ENCODE data around the gene ZNF790.
"Not testable (repeated sequence)": the region's sequence is repeated elsewhere in the genome, so short reads cannot be mapped to it uniquely, and the experiment has no call there.

ZNF790 gene

DNA sequence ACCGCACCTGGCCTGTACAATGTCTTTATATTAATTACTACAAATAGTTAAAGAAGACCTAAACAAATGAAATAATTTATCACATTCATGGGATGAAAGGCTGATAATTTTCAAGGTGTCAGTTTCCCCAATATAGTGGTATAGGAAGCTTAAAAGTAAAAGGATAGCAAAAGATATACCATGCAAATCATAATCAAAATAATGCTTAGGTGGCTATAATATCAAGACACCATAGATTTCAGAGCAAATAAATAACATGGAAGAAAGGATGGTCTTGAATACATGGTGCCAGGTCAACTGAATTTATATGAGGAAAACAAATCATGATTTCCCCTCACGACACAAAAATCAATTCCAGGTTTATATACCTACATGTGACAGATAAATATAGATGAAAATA lies 4.8 kb downstream of the ZNF790 start:
- H3K4me1 ChIP-seq (ENCODE audit: control insufficient read depth, insufficient read depth, low read length), result peaks cover 3% of the 10 kb centered on the region
- peaks cover 12% of the 10 kb centered on the region for H3K9me3 ChIP-seq (ENCODE audit: control insufficient read depth, low read length)
- no CpG with 5 or more reads among the region's 2 CpGs for WGBS, 2 experiments

DNA sequence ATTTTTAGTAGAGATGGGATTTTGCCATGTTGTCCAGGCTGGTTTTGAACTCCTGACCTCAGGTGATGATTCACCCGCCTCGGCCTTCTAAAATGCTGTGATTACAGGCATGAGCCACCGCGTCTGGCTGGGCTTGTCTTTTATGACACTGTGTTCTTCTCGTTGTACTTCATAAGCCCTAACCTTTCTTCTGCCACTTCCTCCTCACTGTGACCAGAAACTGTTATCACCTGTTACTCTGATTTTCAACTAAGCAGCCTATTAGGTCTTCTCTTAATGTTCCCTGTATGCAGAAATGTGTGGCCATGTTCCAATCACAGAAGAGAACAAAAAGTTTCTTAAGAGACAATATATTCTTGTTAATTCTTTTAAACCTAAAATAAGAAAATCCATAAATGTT lies 16.4 kb downstream of the ZNF790 start:
- no peaks in the 10 kb centered on the region for H3K27me3 ChIP-seq (ENCODE audit: control insufficient read depth, insufficient read depth, low read length, poor library complexity, severe bottlenecking)
- WGBS, 2 experiments, result 92 to 95% methylated on average over 5 of the region's 5 CpGs
- no peak overlapping the region for H3K4me3 ChIP-seq (ENCODE audit: insufficient read depth, low read depth, low read length)
- H3K36me3 ChIP-seq (ENCODE audit: control insufficient read depth, insufficient read depth, low read length), result peaks cover 66% of the 10 kb centered on the region
- H3K4me1 ChIP-seq (ENCODE audit: control insufficient read depth, insufficient read depth, low read length), result no peaks in the 10 kb centered on the region
- H3K27ac ChIP-seq (ENCODE audit: insufficient read depth, low read depth, low read length, poor library complexity, severe bottlenecking), result no peak overlapping the region
- H3K9me3 ChIP-seq (ENCODE audit: control insufficient read depth, low read length), result peaks cover 18% of the 10 kb centered on the region

More for the DNA sequence above, 4.8 kb downstream of the ZNF790 start:
- peaks cover 36% of the 10 kb centered on the region for H3K36me3 ChIP-seq (ENCODE audit: control insufficient read depth, insufficient read depth, low read length)
- no peaks in the 10 kb centered on the region for H3K27me3 ChIP-seq (ENCODE audit: control insufficient read depth, insufficient read depth, low read length, poor library complexity, severe bottlenecking)
- H3K27ac ChIP-seq (ENCODE audit: insufficient read depth, low read depth, low read length, poor library complexity, severe bottlenecking), result no peak overlapping the region
- H3K4me3 ChIP-seq (ENCODE audit: insufficient read depth, low read depth, low read length), result no peak overlapping the region

DNA sequence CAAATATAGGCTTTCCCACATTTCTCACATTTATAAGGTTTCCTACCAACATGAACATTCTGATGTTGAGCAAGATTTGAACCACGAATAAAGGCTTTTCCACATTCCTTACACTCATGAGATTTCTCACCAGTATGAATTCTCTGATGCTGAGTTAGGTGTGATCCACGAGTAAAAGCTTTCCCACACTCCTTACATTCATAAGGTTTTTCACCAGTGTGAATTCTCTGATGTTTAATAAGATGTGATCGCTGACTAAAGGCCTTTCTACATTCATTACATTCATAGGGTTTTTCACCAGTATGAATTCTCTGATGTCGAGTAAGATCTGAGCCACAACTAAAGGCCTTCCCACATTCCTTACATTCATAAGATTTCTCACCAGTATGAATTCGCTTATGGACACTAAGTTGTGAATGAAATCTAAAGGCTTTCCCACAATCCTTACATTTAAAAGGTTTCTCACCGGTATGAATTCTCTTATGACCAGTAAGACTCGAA lies 19.0 kb downstream of the ZNF790 start:
- 96% methylated on average over 5 to 7 of the region's 7 CpGs for WGBS, 2 experiments
- Histone ChIP-seq H3K4me1 (ENCODE audit: control insufficient read depth, insufficient read depth, low read length) (no peaks in the 10 kb centered on the region), H3K27me3 (ENCODE audit: control insufficient read depth, insufficient read depth, low read length, poor library complexity, severe bottlenecking) (no peaks in the 10 kb centered on the region), H3K4me3 (ENCODE audit: insufficient read depth, low read depth, low read length) (no peak overlapping the region), H3K36me3 (ENCODE audit: control insufficient read depth, insufficient read depth, low read length) (peaks cover 53% of the 10 kb centered on the region), H3K9me3 (ENCODE audit: control insufficient read depth, low read length) (peaks cover 14% of the 10 kb centered on the region), H3K27ac (ENCODE audit: insufficient read depth, low read depth, low read length, poor library complexity, severe bottlenecking) (no peak overlapping the region)

DNA sequence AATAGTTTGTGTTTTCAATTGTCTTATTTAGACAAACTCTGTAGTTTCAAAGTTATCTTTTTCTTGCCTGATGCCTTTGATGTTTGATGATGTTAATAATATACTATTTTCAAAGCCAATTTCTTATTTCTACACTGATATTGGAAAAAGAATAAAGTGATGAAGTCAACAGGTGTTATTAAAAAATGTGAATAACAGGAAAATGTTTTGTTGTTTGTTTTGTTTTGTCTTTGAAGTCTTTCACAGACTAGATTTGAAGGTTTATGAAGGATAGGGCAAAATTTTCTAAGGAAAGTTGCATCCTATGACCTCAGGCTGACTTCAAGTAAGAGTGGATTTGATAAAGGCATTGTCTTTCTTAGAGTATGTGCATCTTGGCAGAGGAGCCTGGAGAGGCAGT lies 31.2 kb downstream of the ZNF790 start:
- no peaks in the 10 kb centered on the region for H3K4me1 ChIP-seq (ENCODE audit: control insufficient read depth, insufficient read depth, low read length)
- H3K36me3 ChIP-seq (ENCODE audit: control insufficient read depth, insufficient read depth, low read length), result peaks cover 4% of the 10 kb centered on the region
- no peak overlapping the region for H3K4me3 ChIP-seq (ENCODE audit: insufficient read depth, low read depth, low read length)
- H3K9me3 ChIP-seq (ENCODE audit: control insufficient read depth, low read length), result no peaks in the 10 kb centered on the region
- H3K27ac ChIP-seq (ENCODE audit: insufficient read depth, low read depth, low read length, poor library complexity, severe bottlenecking), result no peak overlapping the region
- H3K27me3 ChIP-seq (ENCODE audit: control insufficient read depth, insufficient read depth, low read length, poor library complexity, severe bottlenecking), result no peaks in the 10 kb centered on the region

DNA sequence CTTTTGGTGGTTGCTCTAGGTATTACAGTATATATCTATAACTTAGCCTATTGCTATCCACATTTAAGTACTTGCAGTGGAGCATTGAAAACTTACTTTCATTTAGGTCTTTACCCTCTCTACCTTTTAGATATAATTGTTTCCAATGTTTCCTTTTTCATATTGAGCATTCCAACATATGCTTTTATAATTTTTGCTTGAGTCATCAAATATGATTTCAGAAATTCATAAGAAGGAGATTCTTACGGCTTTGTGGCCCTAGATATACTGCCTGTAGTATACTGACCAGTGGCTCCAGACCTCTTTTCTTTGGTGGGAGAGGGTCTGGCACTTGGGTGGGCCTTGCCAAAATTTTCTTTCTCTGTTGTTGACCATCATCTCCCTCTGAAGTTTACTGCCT lies 32.8 kb downstream of the ZNF790 start:
- Histone ChIP-seq H3K4me3 (ENCODE audit: insufficient read depth, low read depth, low read length) (no peak overlapping the region), H3K27ac (ENCODE audit: insufficient read depth, low read depth, low read length, poor library complexity, severe bottlenecking) (no peak overlapping the region), H3K36me3 (ENCODE audit: control insufficient read depth, insufficient read depth, low read length) (peaks cover 4% of the 10 kb centered on the region), H3K27me3 (ENCODE audit: control insufficient read depth, insufficient read depth, low read length, poor library complexity, severe bottlenecking) (no peaks in the 10 kb centered on the region), H3K4me1 (ENCODE audit: control insufficient read depth, insufficient read depth, low read length) (no peaks in the 10 kb centered on the region), H3K9me3 (ENCODE audit: control insufficient read depth, low read length) (no peaks in the 10 kb centered on the region)
- WGBS, 2 experiments, result 89 to 91% methylated on average over 1 of the region's 1 CpG

DNA sequence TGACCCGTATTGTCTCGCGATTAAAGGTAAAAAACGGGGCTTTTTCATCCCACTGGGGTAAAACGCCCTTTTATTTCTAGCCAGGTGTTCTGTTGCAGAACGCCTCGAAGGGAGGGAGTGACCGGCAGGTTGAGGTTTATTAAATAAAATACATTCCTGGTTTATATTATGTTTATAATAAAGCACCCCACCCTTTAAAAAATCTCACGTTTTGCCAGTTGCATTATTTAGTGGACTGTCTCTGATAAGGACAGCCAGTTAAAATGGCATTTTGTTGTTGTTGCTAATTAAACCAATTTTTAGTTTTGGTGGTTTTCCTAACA lies 40.4 kb downstream of the ZNF790 start:
- no peaks in the 10 kb centered on the region for H3K27me3 ChIP-seq (ENCODE audit: control insufficient read depth, insufficient read depth, low read length, poor library complexity, severe bottlenecking)
- H3K9me3 ChIP-seq (ENCODE audit: control insufficient read depth, low read length), result peaks cover 2% of the 10 kb centered on the region
- peak overlapping the region; percentile 53 for H3K4me3 ChIP-seq (ENCODE audit: insufficient read depth, low read depth, low read length)
- 12 to 39% methylated on average over 6 to 8 of the region's 9 CpGs for WGBS, 2 experiments
- no peaks in the 10 kb centered on the region for H3K36me3 ChIP-seq (ENCODE audit: control insufficient read depth, insufficient read depth, low read length)
- no peaks in the 10 kb centered on the region for H3K4me1 ChIP-seq (ENCODE audit: control insufficient read depth, insufficient read depth, low read length)
- H3K27ac ChIP-seq (ENCODE audit: insufficient read depth, low read depth, low read length, poor library complexity, severe bottlenecking), result no peak overlapping the region

- Histone ChIP-seq H3K27ac (ENCODE audit: insufficient read depth, low read depth, low read length, poor library complexity, severe bottlenecking) (no peak overlapping the region), H3K4me3 (ENCODE audit: insufficient read depth, low read depth, low read length) (no peak overlapping the region), H3K36me3 (ENCODE audit: control insufficient read depth, insufficient read depth, low read length) (no peaks in the 10 kb centered on the region), H3K9me3 (ENCODE audit: control insufficient read depth, low read length) (peaks cover 2% of the 10 kb centered on the region), H3K27me3 (ENCODE audit: control insufficient read depth, insufficient read depth, low read length, poor library complexity, severe bottlenecking) (no peaks in the 10 kb centered on the region), H3K4me1 (ENCODE audit: control insufficient read depth, insufficient read depth, low read length) (no peaks in the 10 kb centered on the region)
- WGBS, 2 experiments, result 94 to 96% methylated on average over 19 of the region's 19 CpGs
Observed at GRCh38 chr19:36796714-36796992, 41.5 kb downstream of the ZNF790 start.

DNA sequence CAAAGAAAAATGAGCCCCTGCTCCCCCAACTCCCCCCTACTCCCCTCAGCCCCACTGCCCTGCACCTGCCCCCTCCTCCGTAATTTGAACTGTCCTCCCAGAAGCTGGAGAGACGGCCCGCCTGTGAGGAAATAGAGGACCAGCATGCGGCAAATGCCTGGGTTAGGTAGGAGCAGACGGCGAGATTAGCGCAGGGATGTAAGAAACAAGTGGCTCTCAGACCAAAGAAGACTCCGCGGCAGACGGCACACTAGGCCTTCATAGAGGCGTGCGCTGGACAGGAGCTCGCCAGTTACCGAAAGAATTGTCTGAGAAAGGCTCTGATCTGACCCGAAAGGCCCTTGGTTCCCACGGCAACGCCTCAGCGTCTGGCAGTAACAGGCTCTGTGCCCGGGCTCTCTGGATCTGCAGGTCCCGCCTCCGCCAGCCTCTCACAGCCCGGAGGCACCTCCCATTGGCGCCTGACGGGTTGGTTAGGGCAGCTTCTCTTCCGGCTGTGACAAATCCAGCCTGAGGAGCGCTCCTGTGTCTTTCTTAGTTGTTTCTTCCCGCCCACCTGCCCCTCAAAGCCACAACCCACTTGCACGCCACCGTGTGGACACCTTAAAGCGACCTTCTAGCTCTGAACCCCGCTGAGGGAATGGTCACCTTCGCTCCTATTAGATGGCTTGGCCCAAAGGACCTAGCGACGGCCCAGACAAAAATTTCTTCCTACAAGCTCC lies 46.6 kb downstream of the ZNF790 start:
- not testable (repeated sequence) for H3K9me3 ChIP-seq (ENCODE audit: control insufficient read depth, low read length); H3K27me3 ChIP-seq (ENCODE audit: control insufficient read depth, insufficient read depth, low read length, poor library complexity, severe bottlenecking); H3K36me3 ChIP-seq (ENCODE audit: control insufficient read depth, insufficient read depth, low read length); H3K4me1 ChIP-seq (ENCODE audit: control insufficient read depth, insufficient read depth, low read length); H3K27ac ChIP-seq (ENCODE audit: insufficient read depth, low read depth, low read length, poor library complexity, severe bottlenecking); H3K4me3 ChIP-seq (ENCODE audit: insufficient read depth, low read depth, low read length)
- 80 to 82% methylated on average over 32 of the region's 34 CpGs for WGBS, 2 experiments

GRCh38 chr19:36775768-36776167 lies 62.4 kb downstream of the ZNF790 start:
- peaks cover 5% of the 10 kb centered on the region for H3K9me3 ChIP-seq (ENCODE audit: control insufficient read depth, low read length)
- H3K36me3 ChIP-seq (ENCODE audit: control insufficient read depth, insufficient read depth, low read length), result no peaks in the 10 kb centered on the region
- H3K27ac ChIP-seq (ENCODE audit: insufficient read depth, low read depth, low read length, poor library complexity, severe bottlenecking), result no peak overlapping the region
- WGBS, 2 experiments, result 95 to 96% methylated on average over 38 of the region's 38 CpGs
- H3K4me3 ChIP-seq (ENCODE audit: insufficient read depth, low read depth, low read length), result no peak overlapping the region
- H3K27me3 ChIP-seq (ENCODE audit: control insufficient read depth, insufficient read depth, low read length, poor library complexity, severe bottlenecking), result no peaks in the 10 kb centered on the region
- H3K4me1 ChIP-seq (ENCODE audit: control insufficient read depth, insufficient read depth, low read length), result no peaks in the 10 kb centered on the region

- H3K4me3 ChIP-seq (ENCODE audit: insufficient read depth, low read depth, low read length), result peak overlapping the region; percentile 54
- peaks cover 6% of the 10 kb centered on the region for H3K36me3 ChIP-seq (ENCODE audit: control insufficient read depth, insufficient read depth, low read length)
- peaks cover 3% of the 10 kb centered on the region for H3K9me3 ChIP-seq (ENCODE audit: control insufficient read depth, low read length)
- H3K27me3 ChIP-seq (ENCODE audit: control insufficient read depth, insufficient read depth, low read length, poor library complexity, severe bottlenecking), result no peaks in the 10 kb centered on the region
- WGBS, 2 experiments, result 40 to 45% methylated on average over 15 of the region's 15 CpGs
- H3K4me1 ChIP-seq (ENCODE audit: control insufficient read depth, insufficient read depth, low read length), result no peaks in the 10 kb centered on the region
- no peak overlapping the region for H3K27ac ChIP-seq (ENCODE audit: insufficient read depth, low read depth, low read length, poor library complexity, severe bottlenecking)
Observed at GRCh38 chr19:36773223-36773579, 65.0 kb downstream of the ZNF790 start.

All from ectodermal cell (in vitro differentiated cells).